Smooth muscle cell (in vitro differentiated cells): ENCODE data around the gene POLR3B. TPM values are rescaled to one million over a fixed set of nuclear protein-coding genes. Genes with fewer than 3 reads are reported as not detected.

Source experiments
- DNase-seq: peaks from one replicate; lab custom pipeline; 2025; ENCODE audit not compliant: unreplicated experiment; lab: John Stamatoyannopoulos, UW
- H2AFZ ChIP-seq: fragments of 200-600 bp; sonication (generic); 2 replicates; pipeline ENCODE4 v1.6.0; 2016; ENCODE audit warnings: antibody characterized with exemption, low read depth, mild to moderate bottlenecking
- H3F3A ChIP-seq: fragments of 200-600 bp; sonication (generic); 2 replicates; pipeline ENCODE4 v1.6.0; 2017; ENCODE audit warnings: antibody characterized with exemption, low read depth
- H3K27ac ChIP-seq: fragments of 200-600 bp; sonication (generic); 2 replicates; pipeline ENCODE4 v1.5.1; 2016; ENCODE audit warnings: low read depth, mild to moderate bottlenecking
- H3K27me3 ChIP-seq: fragments of 200-600 bp; sonication (generic); 2 replicates; pipeline ENCODE4 v1.6.1; 2016; ENCODE audit warnings: low read depth, mild to moderate bottlenecking
- H3K36me3 ChIP-seq: fragments of 200-600 bp; sonication (generic); 2 replicates; pipeline ENCODE4 v1.5.1; 2016; ENCODE audit warnings: low read depth
- H3K4me1 ChIP-seq: fragments of 200-600 bp; sonication (generic); 2 replicates; pipeline ENCODE4 v1.5.1; 2016; ENCODE audit warnings: low read depth
- H3K4me2 ChIP-seq: fragments of 200-600 bp; sonication (generic); 2 replicates; pipeline ENCODE4 v1.6.0; 2016; ENCODE audit warnings: mild to moderate bottlenecking
- H3K4me3 ChIP-seq: fragments of 200-600 bp; sonication (generic); 2 replicates; pipeline ENCODE4 v1.5.1; 2016; ENCODE audit warnings: mild to moderate bottlenecking
- H3K79me2 ChIP-seq: fragments of 200-600 bp; sonication (generic); 2 replicates; pipeline ENCODE4 v1.6.0; 2016; ENCODE audit warnings: low read depth, mild to moderate bottlenecking
- H3K9ac ChIP-seq: fragments of 200-600 bp; sonication (generic); 2 replicates; pipeline ENCODE4 v1.6.0; 2016; ENCODE audit warnings: low read depth
- H3K9me3 ChIP-seq: fragments of 200-600 bp; sonication (generic); replicated peaks from 2 replicates; pipeline ENCODE4 v1.5.1; 2016; ENCODE audit warnings: low read depth
- H4K20me1 ChIP-seq: fragments of 200-600 bp; sonication (generic); 2 replicates; pipeline ENCODE4 v1.6.0; 2016; ENCODE audit warnings: low read depth
- WGBS: methylation state at CpG from one replicate; pipeline ENCODE4 v1.1.7; 2016; ENCODE audit warnings: low lambda C conversion rate; 5-methylcytosine and 5-hydroxymethylcytosine counted together
- polyA plus RNA-seq: library from polyadenylated mRNA; unstranded; fragments of >200 nt; fragmentation: Nextera tagmentation; extraction: Ambion mirVana; gene quantifications from 2 replicates; pipeline ENCODE4 v1.2.1, GENCODE V29; 2016
- total RNA-seq: library from RNA; depleted of rRNA; stranded (reverse); fragments of >200 nt; gene quantifications from 2 replicates; pipeline ENCODE4 v1.2.3, GENCODE V29; 2014
- TF ChIP-seq, protein P1 (sequence below): fragments of 200-600 bp; sonication (generic); IDR thresholded peaks from 2 replicates; pipeline ENCODE4 v1.5.1; 2017; ENCODE audit warnings: borderline replicate concordance, mild to moderate bottlenecking, antibody characterized with exemption; ENCODE audit not compliant: insufficient read depth, poor library complexity, severe bottlenecking

Gene POLR3B
- total and polyA plus RNA-seq, 2 experiments from 2014 or later: 7.3 to 7.5 TPM

DNA sequence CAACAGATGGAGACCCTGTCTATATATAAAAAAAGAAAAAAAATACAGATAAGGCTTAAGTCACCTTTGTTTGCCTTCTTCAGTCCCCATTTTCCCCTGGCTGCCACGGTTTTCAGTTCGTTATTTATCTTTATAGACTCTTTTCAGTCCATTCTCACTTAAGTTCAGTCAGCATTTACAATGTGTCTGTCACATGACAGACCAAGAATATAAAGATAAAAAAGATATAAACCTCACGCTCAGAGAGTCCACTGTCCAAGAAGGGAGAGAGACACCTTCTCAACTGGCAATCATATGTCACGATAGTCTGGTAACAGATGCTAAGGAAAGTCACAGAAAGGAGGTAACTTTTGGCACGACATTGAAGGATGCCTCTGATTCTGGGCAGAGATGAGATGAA, 13.4 kb upstream of the POLR3B start:
- TF ChIP-seq, protein P1, sequence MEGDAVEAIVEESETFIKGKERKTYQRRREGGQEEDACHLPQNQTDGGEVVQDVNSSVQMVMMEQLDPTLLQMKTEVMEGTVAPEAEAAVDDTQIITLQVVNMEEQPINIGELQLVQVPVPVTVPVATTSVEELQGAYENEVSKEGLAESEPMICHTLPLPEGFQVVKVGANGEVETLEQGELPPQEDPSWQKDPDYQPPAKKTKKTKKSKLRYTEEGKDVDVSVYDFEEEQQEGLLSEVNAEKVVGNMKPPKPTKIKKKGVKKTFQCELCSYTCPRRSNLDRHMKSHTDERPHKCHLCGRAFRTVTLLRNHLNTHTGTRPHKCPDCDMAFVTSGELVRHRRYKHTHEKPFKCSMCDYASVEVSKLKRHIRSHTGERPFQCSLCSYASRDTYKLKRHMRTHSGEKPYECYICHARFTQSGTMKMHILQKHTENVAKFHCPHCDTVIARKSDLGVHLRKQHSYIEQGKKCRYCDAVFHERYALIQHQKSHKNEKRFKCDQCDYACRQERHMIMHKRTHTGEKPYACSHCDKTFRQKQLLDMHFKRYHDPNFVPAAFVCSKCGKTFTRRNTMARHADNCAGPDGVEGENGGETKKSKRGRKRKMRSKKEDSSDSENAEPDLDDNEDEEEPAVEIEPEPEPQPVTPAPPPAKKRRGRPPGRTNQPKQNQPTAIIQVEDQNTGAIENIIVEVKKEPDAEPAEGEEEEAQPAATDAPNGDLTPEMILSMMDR: no peak
- Histone ChIP-seq H3F3A (peaks cover 23% of the 10 kb centered on the region), H2AFZ (no peak overlapping the region), H3K79me2 (no peaks in the 10 kb centered on the region), H3K9me3 (no peaks in the 10 kb centered on the region), H3K4me1 (peaks cover 6% of the 10 kb centered on the region), H3K27ac (no peak overlapping the region), H4K20me1 (no peaks in the 10 kb centered on the region), H3K27me3 (no peaks in the 10 kb centered on the region), H3K4me3 (no peak overlapping the region), H3K9ac (no peak overlapping the region), H3K4me2 (no peak overlapping the region), H3K36me3 (no peaks in the 10 kb centered on the region)
- DNase-seq: no peak
- WGBS: 66% methylated on average over 5 of the region's 5 CpGs

DNA sequence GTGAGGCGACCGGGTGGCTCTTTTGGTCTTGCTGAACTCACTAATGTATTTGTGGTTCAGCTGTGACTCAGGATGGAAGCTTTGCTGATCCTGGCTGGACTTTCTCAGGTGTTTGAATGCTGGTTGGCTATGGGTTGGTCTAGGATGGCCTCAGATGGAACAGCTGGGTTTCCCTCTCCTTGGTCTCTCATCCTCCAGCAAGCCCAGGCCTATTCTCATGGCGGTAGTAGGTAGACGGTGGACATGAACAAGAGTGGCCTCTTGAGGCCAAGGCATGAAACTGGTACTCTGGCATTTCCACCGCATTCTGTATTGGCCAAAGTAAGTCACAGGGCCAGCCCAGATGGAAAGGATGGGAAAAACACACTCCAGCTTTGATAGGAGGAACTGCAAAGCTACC, 11.8 kb upstream of the POLR3B start:
- no peak overlapping the region for H2AFZ ChIP-seq
- TF ChIP-seq, protein P1: peak; percentile 21
- no peak overlapping the region for H3K9ac ChIP-seq
- H3K4me1 ChIP-seq: peaks cover 6% of the 10 kb centered on the region
- H4K20me1 ChIP-seq: no peaks in the 10 kb centered on the region
- DNase-seq: no peak
- no peaks in the 10 kb centered on the region for H3K9me3 ChIP-seq
- WGBS: 36% methylated on average over 5 of the region's 5 CpGs
- H3F3A ChIP-seq: peaks cover 16% of the 10 kb centered on the region
- no peaks in the 10 kb centered on the region for H3K36me3 ChIP-seq
- H3K4me2 ChIP-seq: no peak overlapping the region
- H3K79me2 ChIP-seq: no peaks in the 10 kb centered on the region
- H3K27me3 ChIP-seq: no peaks in the 10 kb centered on the region
- no peak overlapping the region for H3K27ac ChIP-seq
- H3K4me3 ChIP-seq: no peak overlapping the region

DNA sequence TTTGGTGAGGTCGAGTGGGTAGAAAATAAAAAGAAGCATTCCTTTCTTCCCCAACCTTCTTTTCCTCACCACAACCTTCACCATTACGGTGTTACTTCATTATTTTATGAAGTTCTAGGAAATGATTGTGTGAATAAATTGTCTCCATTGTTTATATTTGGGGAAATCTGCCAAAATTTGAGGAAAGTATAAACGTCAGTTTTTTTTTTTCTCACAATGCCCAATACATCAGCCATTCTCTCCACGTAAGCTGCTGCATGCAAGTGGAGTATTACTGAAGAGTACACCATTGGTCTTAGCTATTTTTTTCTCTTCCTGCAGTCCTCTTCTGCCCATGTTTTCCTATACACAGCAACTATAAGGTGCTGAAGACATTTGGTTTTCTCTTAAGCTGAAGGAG, 9.1 kb upstream of the POLR3B start:
- TF ChIP-seq, protein P1: no peak
- Histone ChIP-seq H3K4me3 (no peak overlapping the region), H3F3A (peaks cover 2% of the 10 kb centered on the region), H3K9ac (no peak overlapping the region), H3K27me3 (peaks cover 8% of the 10 kb centered on the region), H3K4me1 (peaks cover under 1% of the 10 kb centered on the region), H3K27ac (no peak overlapping the region), H3K9me3 (no peaks in the 10 kb centered on the region), H4K20me1 (no peaks in the 10 kb centered on the region), H3K36me3 (no peaks in the 10 kb centered on the region), H2AFZ (no peak overlapping the region), H3K79me2 (no peaks in the 10 kb centered on the region), H3K4me2 (no peak overlapping the region)
- no peak for DNase-seq
- 67% methylated on average over 4 of the region's 4 CpGs for WGBS

DNA sequence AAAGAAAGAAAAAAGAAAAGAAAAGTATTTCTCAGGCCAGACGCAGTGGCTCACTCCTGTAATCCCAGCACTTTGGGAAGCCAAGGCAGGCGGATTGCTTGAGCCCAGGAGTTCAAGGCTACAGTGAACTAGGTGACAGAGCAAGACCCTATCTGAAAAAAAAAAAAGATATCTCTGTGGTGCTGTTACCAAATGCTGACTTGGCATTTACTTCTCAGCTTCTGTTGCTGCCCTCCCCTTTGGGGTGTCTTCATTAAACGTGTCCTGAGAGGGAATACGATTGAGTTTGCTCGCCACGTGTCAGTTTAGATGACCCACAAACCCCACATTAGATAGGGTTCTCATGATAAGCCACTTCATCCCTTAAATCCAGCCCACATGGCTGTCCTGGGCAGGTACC, 4.4 kb upstream of the POLR3B start:
- H3K79me2 ChIP-seq: no peaks in the 10 kb centered on the region
- no peaks in the 10 kb centered on the region for H3K9me3 ChIP-seq
- no peak overlapping the region for H3K27ac ChIP-seq
- no peaks in the 10 kb centered on the region for H3K36me3 ChIP-seq
- TF ChIP-seq, protein P1: no peak
- 91% methylated on average over 6 of the region's 6 CpGs for WGBS
- H4K20me1 ChIP-seq: no peaks in the 10 kb centered on the region
- no peak overlapping the region for H3K4me3 ChIP-seq
- H2AFZ ChIP-seq: no peak overlapping the region
- H3K9ac ChIP-seq: no peak overlapping the region
- DNase-seq: no peak
- H3F3A ChIP-seq: peaks cover 8% of the 10 kb centered on the region
- no peaks in the 10 kb centered on the region for H3K4me1 ChIP-seq
- peaks cover 8% of the 10 kb centered on the region for H3K27me3 ChIP-seq
- no peak overlapping the region for H3K4me2 ChIP-seq
